Superior temporal gyrus (tissue), 1 donor: ENCODE measurements around the gene MARVELD1.
"Not testable (repeated sequence)": the region's sequence is repeated elsewhere in the genome, so short reads cannot be mapped to it uniquely, and the experiment has no call there.

Source experiments
- DNase-seq: peaks from one replicate; pipeline ENCODE4 v3.0.0-alpha.2; 2016; ENCODE audit errors: extremely low spot score

Gene MARVELD1

DNA sequence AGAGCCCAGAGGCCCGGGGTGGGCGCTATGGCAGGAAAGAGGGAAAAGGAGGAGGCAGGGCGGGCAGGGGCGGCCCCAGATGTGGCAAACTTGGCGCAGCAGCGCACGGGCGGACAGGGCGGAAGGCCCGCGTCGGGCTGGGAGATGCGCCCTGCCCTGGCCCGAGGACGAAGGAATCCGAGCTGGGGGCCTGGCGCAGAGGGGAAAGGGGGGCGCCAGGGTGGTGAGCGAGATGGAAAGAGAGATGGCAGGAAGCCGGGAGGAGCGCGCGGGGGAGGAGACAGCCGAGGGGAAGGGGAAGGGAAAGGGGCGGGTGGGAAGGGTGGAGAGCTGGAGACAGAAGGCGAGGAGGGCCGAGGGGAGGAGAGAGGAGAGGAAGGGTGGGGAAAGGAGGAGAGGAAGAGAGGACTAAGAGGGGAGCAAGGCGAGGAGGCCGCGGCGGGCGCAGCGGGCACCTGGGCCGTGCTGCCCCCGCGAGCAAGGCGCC is at the start of gene MARVELD1:
Gene MARVELD1 (plus strand): TSS at position 392 of the 487 bp plus-strand sequence. CDS start 147 bp downstream, outside the sequence.
- DNase-seq: no peak

GRCh38 chr10:97664282-97664850 is 49.2 kb upstream of the MARVELD1 start:
- DNase-seq: no peak

DNA sequence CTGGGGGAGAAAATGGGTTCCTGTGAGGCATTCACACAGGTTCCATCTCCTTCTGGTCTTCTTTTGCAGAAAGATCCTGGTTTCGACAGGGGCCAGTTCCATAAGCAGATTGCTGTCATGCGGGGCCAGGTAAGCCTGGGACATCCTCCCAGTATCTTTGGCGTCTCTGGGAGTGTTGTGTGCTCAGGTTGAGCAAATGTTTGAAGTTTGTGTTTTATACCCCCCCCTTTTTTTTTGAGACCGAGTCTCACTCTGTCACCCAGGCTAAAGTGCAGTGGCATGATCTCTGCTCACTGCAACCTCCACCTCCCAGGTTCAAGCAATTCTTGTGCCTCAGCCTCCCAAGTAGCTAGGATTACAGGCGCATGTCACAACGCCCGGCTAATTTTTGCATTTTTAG is 46.5 kb upstream of the MARVELD1 start:
- DNase-seq: no peak

- DNase-seq: no peak
Observed at GRCh38 chr10:97667463-97667862, 46.1 kb upstream of the MARVELD1 start.

- DNase-seq: no peak
Observed at GRCh38 chr10:97669571-97669970, 44.0 kb upstream of the MARVELD1 start.

GRCh38 chr10:97673736-97674525 is 39.6 kb upstream of the MARVELD1 start:
- peak; percentile 55 for DNase-seq

DNA sequence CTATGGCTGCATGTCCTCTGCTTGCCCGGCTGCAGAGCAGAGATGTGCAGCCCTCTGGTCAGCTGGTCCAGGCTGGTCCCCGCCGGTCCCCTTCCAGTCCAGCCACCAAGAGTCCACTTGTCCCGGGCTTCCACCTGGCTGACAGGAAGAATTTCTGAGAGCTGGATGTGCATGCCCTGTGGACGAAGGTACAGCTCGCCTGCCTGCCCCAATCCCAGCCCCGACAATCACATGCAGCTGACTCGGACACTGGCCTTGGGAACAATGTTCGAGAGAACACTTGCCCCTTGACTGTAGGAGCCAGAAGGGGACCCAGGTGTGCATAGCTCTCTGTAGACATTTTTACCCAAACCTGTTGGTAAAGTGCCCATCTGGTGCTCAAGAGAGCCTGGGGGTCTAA is 38.3 kb upstream of the MARVELD1 start:
- DNase-seq: no peak

DNA sequence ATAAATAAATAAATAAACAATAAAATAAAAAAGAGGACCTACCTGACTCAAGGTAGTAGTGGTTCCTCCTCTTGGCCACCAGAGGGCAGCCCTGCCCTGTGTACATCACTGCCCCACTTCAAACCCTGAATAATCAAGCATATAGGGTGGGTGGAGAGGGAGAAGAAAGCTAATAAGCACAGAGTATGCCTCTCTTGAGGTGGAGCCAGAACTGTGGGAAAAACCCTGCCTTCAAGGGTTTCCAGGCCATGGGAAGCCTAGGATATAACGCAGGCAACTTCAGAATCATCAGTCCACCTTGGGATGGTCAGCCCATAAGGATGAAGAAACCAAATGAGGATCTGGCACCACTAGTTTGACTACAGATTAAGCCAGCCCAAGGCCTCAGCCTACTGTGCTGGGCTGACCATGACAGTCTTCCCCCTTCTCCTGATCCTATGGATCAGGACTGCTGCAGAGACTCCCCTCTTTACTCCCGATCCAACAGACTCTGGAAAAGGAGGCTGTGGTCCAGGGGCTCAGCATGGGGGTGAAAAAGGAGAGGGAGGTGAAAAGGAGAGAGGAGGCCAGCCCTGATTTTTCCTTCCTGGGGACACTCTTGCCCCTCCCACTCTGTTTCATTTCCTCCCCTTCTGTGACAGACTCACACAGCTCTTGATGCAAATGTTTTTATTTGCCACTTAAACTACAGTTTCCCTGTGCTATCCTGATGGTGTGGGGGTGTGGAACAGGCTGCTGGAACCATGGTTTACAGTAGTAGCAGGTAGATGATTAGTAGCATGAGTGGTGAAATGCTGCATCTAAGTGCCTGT is 36.6 kb upstream of the MARVELD1 start:
- DNase-seq: peak; percentile 56

DNA sequence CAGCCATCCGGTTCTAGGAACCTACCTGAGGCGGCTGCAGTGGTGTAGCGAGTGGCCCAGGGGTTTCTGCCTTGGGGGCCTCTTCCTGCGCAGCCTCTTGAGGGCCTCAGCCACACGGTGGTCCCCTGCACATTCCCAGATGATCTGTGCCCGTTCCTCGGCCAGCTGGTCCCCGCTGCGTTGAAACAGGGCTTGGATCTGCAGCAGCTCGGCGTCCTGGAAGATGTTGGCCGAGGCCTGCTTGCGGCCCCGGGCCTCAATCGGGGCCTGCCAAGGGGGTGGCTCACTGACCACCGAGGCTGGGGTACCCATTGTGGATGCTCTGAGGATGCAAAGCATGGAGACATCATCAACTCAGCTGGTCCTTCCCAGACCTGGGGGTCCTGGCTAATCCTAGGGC is 33.9 kb upstream of the MARVELD1 start:
- DNase-seq: no peak

GRCh38 chr10:97682042-97682441 is 31.5 kb upstream of the MARVELD1 start:
- DNase-seq: no peak

GRCh38 chr10:97683556-97684367 is 29.8 kb upstream of the MARVELD1 start:
- DNase-seq: no peak

- DNase-seq: not testable (repeated sequence)
Observed at GRCh38 chr10:97684368-97684713, 29.2 kb upstream of the MARVELD1 start.

DNA sequence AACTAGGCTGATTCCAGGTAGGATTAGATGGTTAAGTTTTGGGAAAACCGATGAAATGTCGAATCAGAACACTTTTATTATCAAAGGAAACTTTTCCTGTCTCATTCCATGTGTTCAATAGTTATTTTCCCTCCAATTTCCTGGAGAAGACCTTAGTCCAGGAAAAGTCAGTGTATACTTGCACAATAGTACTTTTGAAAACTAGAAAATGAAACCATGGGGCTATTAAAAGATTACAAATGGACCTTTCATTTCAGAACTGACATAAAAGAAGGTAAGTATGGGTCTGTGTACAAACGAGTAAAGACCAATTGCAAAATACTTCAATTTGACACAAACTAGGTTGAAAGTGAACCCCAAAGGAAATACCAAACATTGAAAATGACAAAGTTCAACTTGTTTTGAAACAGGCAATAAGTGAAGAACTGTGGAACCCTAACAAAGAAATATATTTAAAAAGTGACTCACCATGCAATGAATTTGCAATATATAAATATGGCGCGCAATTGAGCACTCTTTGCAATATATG is 28.6 kb upstream of the MARVELD1 start:
- no peak for DNase-seq

DNA sequence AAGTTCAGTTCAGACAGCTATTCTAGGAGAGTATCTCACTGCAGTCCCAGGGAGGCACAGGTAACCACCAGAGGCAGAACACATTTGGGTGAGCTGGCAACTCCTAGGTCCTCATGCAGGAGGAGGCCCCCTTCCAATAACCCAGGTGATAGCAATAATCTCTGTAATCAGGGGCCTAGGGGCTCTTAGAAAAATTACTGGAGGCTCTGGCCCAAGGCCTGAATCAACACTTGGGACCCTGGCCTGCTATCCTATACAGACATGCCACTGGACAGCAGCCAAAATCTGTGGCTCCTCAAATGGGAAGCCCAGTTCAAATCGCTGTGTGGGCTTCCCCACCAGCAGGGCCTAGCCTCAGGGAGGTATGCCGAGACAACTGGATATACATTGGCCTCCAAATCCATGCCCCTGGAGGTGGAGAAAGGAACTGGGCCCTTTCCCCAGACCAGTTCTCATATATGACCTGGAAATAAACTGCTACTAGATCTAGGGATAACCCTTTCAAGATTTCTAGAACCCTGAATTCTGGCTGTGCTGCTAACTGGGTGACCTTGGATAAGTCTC is 28.1 kb upstream of the MARVELD1 start:
- no peak for DNase-seq

DNA sequence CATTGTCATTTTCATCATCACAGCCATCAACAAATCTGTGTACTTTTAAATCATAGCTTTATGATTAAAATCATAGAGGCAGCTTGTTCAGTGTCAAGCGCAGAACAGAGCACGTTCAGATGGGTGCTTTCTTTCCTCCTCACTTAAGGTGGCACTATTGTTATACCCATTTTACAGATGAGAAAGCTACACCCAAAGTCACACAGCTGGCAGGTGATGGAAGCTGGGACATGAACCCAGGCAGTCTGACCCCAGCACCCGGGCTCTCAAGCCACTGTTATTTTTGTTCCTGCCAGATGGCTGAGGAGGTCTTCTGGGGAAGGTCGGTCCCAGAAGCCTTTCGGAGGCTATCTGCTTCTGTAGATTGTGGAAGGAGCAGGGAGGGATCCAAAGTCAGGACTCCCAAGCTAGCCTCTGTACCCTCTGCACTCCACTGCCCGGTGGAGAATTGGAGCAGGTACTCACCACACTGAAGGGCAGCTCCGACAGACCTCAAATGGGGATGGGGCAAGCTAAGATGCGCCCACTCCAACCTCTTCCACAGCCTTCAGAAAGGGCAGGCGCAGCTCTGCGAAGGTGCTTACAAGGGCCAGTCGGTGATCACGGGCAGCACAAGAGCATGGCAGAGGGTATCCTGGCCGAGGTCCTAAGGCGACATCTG is 27.1 kb upstream of the MARVELD1 start:
- DNase-seq: no peak

DNA sequence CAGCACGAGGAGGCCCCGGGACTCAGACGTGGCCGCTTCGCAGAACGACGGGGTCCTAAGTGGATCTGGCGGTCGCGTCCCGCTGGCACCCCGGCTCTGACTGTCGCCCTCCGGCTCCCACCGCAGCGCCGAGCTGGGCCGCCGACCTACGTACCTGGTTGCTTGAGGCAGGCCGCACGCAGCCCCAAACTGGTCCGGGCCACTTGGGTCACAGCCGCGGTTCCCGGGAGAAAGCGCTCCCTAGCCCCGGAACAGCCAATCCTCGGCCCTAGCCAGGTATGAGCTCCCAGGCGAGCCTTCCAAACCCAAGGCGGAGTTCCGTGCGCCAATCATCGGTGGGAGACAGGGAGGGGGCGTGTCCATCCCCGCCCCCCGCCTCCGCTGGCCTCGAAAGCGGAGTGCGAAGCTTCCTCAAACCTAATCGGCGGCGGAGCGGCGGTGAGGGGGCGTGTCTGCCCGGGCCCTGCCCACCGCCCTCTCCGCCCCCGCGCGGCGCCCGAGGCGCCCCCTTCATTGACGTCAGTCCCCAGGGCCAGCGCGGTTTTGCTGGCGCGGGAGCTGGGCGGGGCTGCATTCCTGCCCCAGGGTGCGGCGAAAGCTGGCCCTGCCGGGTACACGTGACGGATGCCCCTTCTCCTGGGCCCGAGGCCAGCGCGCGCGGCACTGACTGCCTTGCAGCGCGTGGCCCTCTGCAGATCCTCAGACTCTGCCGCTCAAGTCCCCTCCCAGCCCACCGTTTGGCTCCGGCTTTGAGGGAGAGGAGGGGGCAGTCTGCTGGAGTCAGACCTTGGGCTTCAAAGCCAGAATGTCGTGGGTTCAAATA is 26.4 kb upstream of the MARVELD1 start, which contains the start of gene AVPI1:
Gene AVPI1 (minus strand): TSS at position 280 of the 823 bp plus-strand sequence. CDS start 7,336 bp downstream, outside the sequence.
- DNase-seq: peak; percentile 86

- DNase-seq: peak; percentile 56
Observed at GRCh38 chr10:97687785-97688781, 25.4 kb upstream of the MARVELD1 start.

- DNase-seq: no peak
Observed at GRCh38 chr10:97689559-97690020, 23.9 kb upstream of the MARVELD1 start.
